Measurements from ENCODE around the gene TNFRSF14.

TNFRSF14 gene

DNA sequence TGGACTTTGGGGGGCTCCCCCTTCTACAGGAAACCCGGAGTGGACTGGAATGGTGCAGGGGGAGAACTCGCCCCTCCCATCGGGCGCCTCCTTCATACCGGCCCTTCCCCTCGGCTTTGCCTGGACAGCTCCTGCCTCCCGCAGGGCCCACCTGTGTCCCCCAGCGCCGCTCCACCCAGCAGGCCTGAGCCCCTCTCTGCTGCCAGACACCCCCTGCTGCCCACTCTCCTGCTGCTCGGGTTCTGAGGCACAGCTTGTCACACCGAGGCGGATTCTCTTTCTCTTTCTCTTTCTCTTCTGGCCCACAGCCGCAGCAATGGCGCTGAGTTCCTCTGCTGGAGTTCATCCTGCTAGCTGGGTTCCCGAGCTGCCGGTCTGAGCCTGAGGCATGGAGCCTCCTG lies at the start of gene TNFRSF14:
TNFRSF14 (plus strand) TSS at position 95 of the 401 bp plus-strand sequence; CDS start at position 389, 294 bp downstream.
- DNase-seq, result peak; percentile 53 to 54

- DNase-seq, result no peak
Measured at GRCh38 chr1:2506901-2507565, 49.1 kb upstream of the TNFRSF14 start.

DNA sequence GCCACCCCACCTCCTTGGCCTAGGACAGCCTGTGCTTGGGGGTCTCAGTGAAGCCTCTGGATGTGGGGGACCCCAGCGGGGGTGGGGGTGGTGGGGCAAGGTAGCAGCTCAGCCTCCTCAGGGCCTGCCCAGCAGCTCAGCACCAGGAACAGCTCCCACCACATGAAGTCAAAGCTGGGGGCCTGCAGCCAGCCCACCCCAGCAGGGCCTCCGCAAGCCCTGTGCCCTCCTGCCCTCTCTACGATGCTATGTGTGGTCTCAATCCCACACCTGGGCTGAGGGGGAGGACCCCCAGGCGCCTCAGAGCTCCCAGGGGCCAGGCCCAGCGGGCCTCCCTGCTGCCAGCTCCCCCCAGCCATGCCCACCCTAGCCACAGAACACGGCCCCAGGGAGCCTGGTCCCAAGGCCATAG lies 48.4 kb upstream of the TNFRSF14 start:
- DNase-seq, result no peak

DNA sequence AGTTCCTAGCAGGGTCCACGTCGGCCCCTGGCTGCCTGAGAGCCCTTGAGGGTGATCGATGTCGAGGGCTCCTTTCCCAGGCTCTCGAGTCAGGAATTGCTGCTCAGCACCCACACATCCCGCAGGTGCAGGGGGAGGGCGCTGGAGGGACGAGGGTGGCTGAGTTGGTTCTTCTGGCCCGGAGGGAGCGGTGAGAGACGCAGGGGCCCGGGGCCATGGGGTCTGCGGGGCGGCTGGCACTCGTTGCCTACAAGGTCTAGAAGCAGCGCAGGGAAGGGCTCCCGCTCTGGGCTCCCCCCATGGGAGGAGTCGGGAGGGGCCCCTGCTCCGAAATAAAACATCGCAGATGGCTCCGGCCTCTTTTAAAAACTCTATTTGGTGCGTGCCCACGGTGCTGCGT lies 48.0 kb upstream of the TNFRSF14 start:
- no peak for DNase-seq

- DNase-seq, result no peak
Measured at GRCh38 chr1:2508751-2509150, 47.4 kb upstream of the TNFRSF14 start.

GRCh38 chr1:2509589-2509988 lies 46.6 kb upstream of the TNFRSF14 start:
- DNase-seq, result no peak

DNA sequence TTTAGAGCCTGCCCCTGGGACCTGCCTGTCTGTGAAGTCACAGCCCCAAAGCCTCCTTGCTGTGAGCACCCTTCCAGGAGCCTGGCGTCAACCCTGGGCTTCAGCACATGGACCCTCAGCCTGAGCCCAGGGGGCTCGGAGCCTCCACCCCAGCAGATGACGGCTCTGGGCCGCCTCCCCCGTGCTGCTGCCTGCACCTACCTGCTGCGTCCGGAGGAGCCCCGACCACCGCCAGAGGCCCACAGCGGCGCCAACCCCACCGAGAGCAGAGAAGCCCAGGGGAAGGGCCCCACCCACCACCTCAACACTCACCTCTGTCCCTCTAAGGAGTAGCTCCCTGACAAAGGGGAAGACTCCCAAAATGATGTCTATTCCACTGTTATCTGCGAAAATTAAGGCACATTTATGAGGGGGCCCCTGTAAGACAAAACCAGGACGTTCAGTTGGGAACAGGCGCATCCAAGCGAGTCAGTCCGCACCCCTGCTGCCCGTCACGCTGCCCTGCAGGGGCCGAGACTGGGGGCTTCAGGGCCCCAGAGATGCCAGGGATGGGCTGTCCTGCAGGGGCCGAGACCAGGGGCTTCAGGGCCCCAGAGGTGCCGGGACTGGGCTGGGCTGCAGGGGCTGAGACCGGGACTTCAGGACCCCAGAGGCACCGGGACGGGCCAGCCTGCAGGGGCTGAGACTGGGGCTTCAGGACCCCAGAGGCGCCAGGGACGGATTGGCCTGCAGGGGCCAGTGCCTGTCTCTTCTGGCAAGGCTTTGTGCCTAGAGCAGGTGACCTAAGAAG lies 45.6 kb upstream of the TNFRSF14 start:
- no peak for DNase-seq

DNA sequence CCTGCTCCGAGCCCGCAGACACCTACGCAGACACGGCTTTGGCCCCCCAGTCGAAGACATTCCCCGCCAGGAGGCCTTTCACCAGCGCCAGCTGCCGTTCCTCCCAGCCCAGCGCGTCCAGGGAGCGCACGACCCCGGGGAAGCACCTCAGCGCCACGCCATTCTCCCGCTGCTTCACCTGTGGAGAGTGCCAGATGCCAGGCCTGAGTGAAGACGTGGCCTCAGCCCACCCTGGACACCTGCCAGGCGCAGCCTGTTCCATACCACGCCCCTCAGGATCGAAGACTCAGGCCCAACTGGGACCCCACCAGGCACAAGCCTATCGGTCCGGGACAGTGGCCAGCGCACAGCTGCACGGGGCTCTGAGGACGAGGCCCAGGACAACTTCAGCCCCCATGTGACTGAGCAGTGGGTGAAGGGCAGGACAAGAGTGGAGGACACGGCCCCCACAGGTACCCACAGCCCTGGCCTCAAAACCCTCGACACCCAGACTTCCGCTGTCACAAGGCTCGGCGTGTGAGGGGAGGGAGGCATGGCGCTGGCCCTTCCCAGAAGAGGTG lies 43.2 kb upstream of the TNFRSF14 start:
- no peak for DNase-seq

DNA sequence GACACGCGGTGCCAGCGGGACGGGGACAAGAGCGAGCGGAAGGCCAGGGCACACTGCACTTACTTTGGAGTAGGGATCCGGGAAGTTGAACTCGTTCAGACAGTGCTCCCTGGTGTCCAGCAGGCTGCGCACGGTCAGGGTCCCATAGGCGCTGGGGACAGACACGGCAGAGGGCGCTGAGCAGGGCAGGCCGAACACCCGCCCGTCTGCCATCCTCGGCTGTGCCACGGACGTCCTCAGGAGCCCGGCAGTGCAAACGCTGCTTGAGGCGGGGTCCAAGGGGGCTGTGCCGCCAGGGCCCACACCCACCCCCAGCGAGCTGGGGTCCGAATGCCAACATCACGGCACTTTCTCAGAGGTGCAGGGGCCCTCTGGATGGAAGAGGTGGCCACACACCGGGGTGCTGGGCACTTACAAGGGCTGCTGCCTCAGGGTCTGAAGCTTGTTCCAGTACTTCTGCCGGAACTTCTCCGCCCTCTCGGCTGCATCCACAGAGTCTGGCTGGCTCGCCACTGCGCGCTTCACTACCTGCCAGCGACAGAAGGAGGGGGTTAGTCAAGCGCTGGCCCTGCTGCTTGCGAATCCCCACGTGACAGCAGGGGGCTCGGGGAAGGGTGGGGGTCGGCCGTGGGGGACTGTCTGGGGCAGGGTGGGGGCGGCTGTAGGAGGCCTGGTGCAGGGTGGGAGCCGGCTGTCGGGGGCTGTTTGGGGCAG lies 42.1 kb upstream of the TNFRSF14 start:
- DNase-seq, result no peak

DNA sequence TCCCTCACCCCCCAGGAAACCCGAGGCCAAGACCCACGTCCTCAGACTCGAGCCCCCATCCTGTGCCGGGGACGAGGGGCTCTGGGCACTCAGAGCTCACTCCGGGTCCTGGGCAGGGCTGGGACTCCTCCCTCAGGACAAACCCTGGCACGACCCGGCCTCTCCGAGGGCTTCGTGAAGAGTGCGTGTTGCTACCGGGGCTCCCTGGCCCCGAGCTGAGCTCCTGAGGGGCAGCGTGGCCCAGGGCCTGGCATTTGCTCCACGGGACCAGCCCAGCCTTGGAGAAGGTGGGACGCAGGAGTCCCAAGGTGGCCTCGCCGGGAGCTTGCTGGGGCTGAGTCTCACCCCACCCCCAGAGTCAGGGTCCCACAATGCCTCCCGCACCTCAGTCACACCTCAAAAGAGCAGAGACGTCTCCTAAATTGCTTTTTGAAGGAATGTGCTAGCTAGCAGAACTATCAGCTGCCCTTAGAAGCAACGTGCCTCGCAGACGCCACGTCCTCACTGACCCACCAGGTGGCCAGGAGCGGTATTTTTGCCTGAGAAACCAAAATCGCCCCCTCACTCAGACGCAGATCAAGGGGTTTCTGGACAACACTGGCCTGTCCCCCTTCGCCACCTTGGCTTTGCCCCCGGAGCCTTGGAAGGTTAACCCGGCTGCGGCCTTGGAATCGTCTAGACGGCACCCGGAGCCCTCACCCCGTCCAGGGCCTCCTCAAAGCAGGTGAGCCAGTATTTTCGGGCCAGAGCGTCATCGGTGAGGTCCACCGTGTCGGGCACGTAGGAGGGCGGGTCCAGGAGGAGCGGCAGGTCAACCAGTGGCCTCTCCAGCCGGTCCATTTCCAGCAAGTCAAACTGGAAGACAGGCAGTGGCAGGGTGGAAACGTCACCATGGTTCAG lies 41.1 kb upstream of the TNFRSF14 start:
- DNase-seq, result no peak

DNA sequence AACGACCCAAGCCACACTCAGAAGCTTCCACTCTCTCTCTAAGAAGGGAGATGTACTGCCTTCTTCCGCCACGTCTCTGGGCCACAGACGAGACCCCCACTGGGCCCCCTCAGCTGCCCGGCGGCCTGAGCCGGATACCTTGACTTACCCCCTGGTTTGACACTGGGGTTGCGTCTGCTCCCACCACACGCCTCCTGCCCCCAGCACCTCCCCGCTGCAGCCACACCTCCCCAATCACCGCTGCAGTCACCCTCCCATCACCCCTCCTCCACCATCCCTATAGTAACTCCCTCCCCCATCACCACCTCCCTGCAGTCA lies 40.4 kb upstream of the TNFRSF14 start:
- no peak for DNase-seq

DNA sequence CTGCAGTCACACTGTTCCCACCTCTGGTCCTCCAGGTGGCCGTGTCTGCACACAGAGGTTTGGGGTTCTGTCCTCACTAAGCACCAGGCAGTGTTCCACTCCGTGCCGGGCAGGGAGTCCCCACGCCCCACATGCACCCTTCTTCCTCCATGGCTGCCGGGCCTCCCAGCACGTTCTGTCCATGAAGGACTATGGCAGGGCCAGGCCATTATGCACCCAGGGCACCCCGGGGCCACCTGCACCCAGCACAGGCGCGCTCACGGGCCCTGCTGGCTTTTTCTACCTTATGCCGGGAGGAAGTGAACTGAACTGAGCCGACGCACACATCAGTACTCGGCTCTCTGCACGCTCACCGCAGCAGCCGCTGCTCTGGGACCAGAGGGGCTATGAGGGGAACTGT lies 40.0 kb upstream of the TNFRSF14 start:
- no peak for DNase-seq

DNA sequence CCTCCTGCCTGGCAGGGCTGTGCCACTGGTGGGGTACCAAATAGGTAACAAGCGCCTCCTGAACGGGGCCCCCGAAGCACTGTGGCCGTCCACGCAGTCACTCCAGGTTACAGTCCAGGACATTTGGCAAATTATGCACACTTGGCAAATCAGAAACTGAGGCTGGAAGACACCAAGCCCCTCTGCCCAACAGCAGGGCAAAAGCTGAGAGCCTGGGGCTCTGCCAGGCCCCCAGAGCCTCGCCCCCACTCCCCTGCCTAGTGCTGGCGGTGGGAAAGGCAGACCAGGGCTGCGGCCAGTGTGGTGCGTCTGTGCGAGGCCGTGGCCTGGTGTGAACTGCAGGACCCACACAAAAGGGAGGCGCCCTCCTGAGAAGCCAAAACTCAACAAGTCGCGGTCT lies 39.2 kb upstream of the TNFRSF14 start:
- no peak for DNase-seq

GRCh38 chr1:2517966-2518365 lies 38.2 kb upstream of the TNFRSF14 start:
- no peak for DNase-seq

- no peak for DNase-seq
Measured at GRCh38 chr1:2518528-2518927, 37.6 kb upstream of the TNFRSF14 start.

- DNase-seq, result no peak
Measured at GRCh38 chr1:2519029-2519685, 37.0 kb upstream of the TNFRSF14 start.

- DNase-seq, result no peak
Measured at GRCh38 chr1:2519729-2520128, 36.4 kb upstream of the TNFRSF14 start.

DNA sequence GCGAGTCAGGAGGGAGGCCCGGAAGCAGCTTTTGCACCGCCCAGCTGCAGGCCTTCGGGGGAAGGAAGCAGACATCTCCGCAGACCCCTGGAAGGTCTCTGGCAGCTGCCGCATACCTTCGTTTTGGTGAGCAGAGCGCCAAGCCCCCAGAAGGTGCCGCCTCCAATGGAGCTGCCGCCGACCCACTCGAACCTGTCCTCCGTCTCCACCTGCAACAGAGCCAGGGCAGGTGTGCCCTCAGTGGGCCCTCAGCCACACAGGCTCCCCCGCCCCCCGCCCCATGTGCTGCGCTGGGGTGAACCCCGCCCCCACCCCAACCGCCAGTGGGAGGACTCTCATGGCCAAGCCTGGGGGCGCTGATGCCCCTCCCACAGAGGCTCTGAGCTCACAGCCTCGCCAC lies 36.0 kb upstream of the TNFRSF14 start:
- DNase-seq, result no peak

GRCh38 chr1:2520806-2521205 lies 35.4 kb upstream of the TNFRSF14 start:
- DNase-seq, result no peak

DNA sequence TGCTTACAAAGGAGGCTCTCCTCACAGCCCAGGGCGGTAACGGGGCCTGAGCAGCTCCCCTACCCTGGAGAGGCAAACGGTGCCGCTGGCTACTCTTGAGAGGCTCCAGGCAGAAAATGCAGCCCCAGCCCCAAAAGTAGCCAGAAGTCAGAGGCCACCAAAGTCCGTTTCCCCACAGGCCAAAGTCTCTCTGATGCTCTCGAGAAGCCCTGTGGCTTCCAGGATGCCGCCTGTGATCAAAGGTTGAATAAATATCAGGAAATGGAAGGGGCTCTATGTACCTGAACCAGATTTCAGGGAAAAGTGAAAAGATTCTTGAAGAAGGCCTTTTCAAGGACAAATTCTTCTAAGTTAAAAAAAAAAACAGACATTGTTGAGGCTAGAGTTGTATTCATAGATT lies 33.9 kb upstream of the TNFRSF14 start:
- no peak for DNase-seq

DNA sequence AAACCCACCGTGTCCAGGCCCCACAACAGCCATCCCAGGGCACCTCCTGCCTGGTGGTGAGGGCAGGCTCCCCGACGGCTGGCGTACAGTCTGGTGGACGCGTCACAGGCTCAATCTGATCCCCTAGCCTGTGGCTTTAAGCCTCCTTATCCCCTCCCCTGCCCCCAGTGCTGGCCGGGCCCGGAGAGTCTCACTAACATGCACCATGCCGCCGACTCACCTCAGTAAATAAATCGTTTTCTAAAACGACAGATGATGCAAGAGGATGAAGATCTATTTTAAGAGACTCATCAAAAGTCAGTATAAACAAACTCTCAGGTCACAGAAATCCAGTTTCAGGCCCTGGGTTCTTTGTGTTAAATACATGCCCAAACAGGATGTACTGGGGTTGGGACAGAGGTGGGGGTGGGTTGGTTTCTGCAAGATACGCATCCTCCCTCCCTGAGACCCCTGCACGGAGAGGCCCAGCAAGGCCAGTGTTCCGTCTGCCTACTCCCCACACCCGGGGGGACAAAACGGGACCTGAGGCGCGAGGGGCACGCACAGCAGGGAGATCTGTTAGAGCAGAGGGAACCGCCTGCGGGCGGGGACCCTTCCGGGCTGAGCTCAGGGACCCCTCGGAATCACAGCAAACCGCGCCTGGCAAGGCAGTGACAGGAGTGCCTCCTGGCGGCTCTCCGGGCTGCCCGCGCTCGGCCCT lies 32.8 kb upstream of the TNFRSF14 start:
- DNase-seq, result no peak

All from stimulated activated CD4-positive, alpha-beta T cell treated with anti-CD3 and anti-CD28 coated beads, Interleukin-2, amount 100 ng/mL, for 48 hours (primary cell).